Upper lobe of left lung (tissue), 6 donors: ENCODE data around the gene ZFP91. TPM values are rescaled to one million over a fixed set of nuclear protein-coding genes. Genes with fewer than 3 reads are reported as not detected.

ENCODE experiments used
- ATAC-seq, 2 donors: fragments of 200-7000 bp; cut with Tn5 transposase; one replicate each; pipeline ENCODE4 v1.9.1; 2022; ENCODE audit warnings: mild to moderate bottlenecking in 2 of 2, moderate library complexity in 2 of 2; ENCODE audit not compliant: low FRiP score in 2 of 2
- DNase-seq, 2 donors: peaks; one replicate each; pipeline ENCODE4 v3.0.0-alpha.2; 2019 to 2020
- H3K27ac ChIP-seq, 4 donors: fragments of 200-600 bp; sonication (generic); one replicate each; pipeline ENCODE4 v1.5.1; 2016 to 2019
- H3K27me3 ChIP-seq, 4 donors: fragments of 200-600 bp; sonication (generic); one replicate each; pipeline ENCODE4 v1.5.1; 2017 to 2019
- H3K36me3 ChIP-seq, 4 donors: fragments of 200-600 bp; sonication (generic); one replicate each; pipeline ENCODE4 v1.5.1; 2016 to 2019
- H3K4me1 ChIP-seq, 4 donors: fragments of 200-600 bp; sonication (generic); one replicate each; pipeline ENCODE4 v1.5.1; 2018 to 2019
- H3K4me3 ChIP-seq, 4 donors: fragments of 200-600 bp; sonication (generic); one replicate each; pipeline ENCODE4 v1.5.1; 2017 to 2019; ENCODE audit warnings: mild to moderate bottlenecking in 2 of 4, moderate library complexity in 1 of 4
- H3K9me3 ChIP-seq, 4 donors: fragments of 200-600 bp; sonication (generic); one replicate each; pipeline ENCODE4 v1.5.1; 2018 to 2019
- CTCF ChIP-seq, 6 experiments: fragments of 450-650 bp in 4 of 6; fragments of 200-600 bp in 2 of 6; sonication (generic) in 2 of 6; IDR thresholded peaks; one replicate each; pipeline ENCODE4 v1.5.1; 2016 to 2019; ENCODE audit warnings: antibody characterized with exemption in 6 of 6
- EP300 ChIP-seq, 4 donors: sonication (generic); formaldehyde crosslinking; IDR thresholded peaks; one replicate each; pipeline ENCODE4 v1.5.1; 2017; ENCODE audit warnings: antibody characterized with exemption in 4 of 4, control low read depth in 2 of 4
- POLR2A ChIP-seq, 4 donors: fragments of 450-650 bp; IDR thresholded peaks; one replicate each; pipeline ENCODE4 v1.5.1; 2016 to 2017; ENCODE audit warnings: antibody characterized with exemption in 4 of 4, mild to moderate bottlenecking in 2 of 4
- POLR2AphosphoS5 ChIP-seq, 2 donors: sonication (generic); formaldehyde crosslinking; IDR thresholded peaks; one replicate each; pipeline ENCODE4 v1.5.1; 2017; ENCODE audit warnings: antibody characterized with exemption in 2 of 2
- WGBS, 2 donors: methylation state at CpG; one replicate each; pipeline ENCODE4 v1.1.5; 2017 to 2018; 5-methylcytosine and 5-hydroxymethylcytosine counted together
- total RNA-seq, 6 donors: library from RNA; depleted of rRNA in 4 of 6; stranded (reverse); fragments of >200 nt in 4 of 6; gene quantifications; one replicate each; pipeline versions ENCODE4 v1.1.0 to v1.2.1, GENCODE V29; 2016 to 2021
- donor health status: DM: no; HTN: no; CAD: no; lungs with moderate emphysema.
- donor health status: DM: no; HTN: yes; CAD: no; lungs with severe emphysema.

ZFP91 gene
- total RNA-seq, 6 donors from 2014 or later: 21.0 to 53.2 (median 40.9) TPM

GRCh38 chr11:58625826-58626460 lies 47.1 kb downstream of the ZFP91 start:
- WGBS, 2 donors: 93 to 94% methylated on average over 4 of the region's 4 CpGs
- no peak for DNase-seq

DNA sequence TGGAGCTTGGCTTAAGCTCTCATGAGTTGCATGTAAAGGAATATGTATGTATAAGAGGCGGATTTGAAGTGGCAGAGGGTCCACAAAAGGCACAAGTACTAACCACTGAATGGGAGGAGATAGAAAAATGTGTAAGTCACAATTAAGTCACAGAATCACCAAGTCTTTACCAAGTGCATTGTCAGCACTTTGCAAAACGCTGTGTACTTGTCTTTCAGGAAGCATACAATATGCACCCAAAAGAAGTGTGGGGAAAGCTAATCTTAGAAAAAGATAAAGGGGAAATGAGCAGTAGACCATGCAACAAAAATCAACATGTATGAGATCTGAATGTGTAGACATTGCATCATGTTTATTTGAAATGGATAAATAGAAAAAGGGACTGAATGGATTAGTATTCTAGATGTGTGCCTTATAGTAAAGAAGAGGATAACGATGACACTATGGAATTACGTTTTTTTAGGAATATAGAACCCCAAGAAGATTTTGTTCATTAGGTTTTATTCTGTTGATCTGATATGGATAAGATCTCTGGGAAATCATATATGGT lies 48.1 kb downstream of the ZFP91 start:
- ATAC-seq: no peak
- Histone ChIP-seq H3K27me3 (no peaks in the 10 kb centered on the region), H3K36me3 (peaks cover 0 to 47% (median 19%) of the 10 kb centered on the region in 4 donors), H3K9me3 (no peaks in the 10 kb centered on the region), H3K27ac (no peak overlapping the region), H3K4me3 (no peak overlapping the region), H3K4me1 (peaks cover 0 to 11% (median 7%) of the 10 kb centered on the region in 4 donors)
- no peak for DNase-seq
- WGBS, 2 donors: 79 to 81% methylated on average over 4 of the region's 4 CpGs
- TF ChIP-seq POLR2AphosphoS5 (IDR thresholded peaks at IDR 0.05) (no peak), POLR2A (IDR thresholded peaks at IDR 0.05) (no peak), EP300 (IDR thresholded peaks at IDR 0.05) (no peak), CTCF (IDR thresholded peaks at IDR 0.05) (no peak)

More at GRCh38 chr11:58625826-58626460, 47.1 kb downstream of the ZFP91 start:
- no peak for ATAC-seq
- no peaks in the 10 kb centered on the region for H3K9me3 ChIP-seq
- no peak overlapping the region for H3K27ac ChIP-seq
- TF ChIP-seq EP300 (IDR thresholded peaks at IDR 0.05) (no peak), POLR2A (IDR thresholded peaks at IDR 0.05) (no peak), POLR2AphosphoS5 (IDR thresholded peaks at IDR 0.05) (no peak), CTCF (IDR thresholded peaks at IDR 0.05) (no peak)
- H3K4me3 ChIP-seq: no peak overlapping the region
- H3K27me3 ChIP-seq: no peaks in the 10 kb centered on the region
- H3K4me1 ChIP-seq: peaks cover 0 to 11% (median 7%) of the 10 kb centered on the region in 4 donors
- peaks cover 0 to 53% (median 21%) of the 10 kb centered on the region in 4 donors for H3K36me3 ChIP-seq

DNA sequence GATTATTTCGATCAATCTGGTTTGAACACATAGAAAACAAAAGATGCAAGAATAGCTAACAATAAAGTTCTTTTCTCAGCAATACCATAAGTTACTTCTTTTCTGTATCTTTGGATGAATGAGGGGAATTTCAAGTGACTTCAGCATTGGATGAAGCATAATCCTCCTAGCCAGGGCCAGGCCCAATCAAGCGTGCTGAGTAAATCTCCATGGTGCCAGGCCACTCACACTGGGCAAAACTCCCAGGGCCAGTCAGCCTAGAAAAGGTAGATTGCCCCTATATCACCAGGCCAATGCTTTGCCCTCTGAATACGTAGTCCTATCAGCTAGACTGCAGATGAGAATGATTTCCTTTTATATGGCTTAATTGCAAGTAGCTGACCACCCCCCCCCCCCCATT lies 49.6 kb downstream of the ZFP91 start:
- Histone ChIP-seq H3K27ac (no peak overlapping the region), H3K9me3 (no peaks in the 10 kb centered on the region), H3K4me1 (peaks cover 0 to 11% (median 7%) of the 10 kb centered on the region in 4 donors), H3K27me3 (no peaks in the 10 kb centered on the region), H3K36me3 (peaks cover 0 to 32% (median 10%) of the 10 kb centered on the region in 4 donors), H3K4me3 (no peak overlapping the region)
- DNase-seq (no peak), ATAC-seq (no peak)
- WGBS, 2 donors: 89 to 91% methylated on average over 3 of the region's 3 CpGs
- no peak for TF ChIP-seq POLR2AphosphoS5 (IDR thresholded peaks at IDR 0.05)
- no peak for TF ChIP-seq EP300 (IDR thresholded peaks at IDR 0.05)
- no peak for TF ChIP-seq POLR2A (IDR thresholded peaks at IDR 0.05)
- TF ChIP-seq CTCF (IDR thresholded peaks at IDR 0.05): no peak

- DNase-seq (no peak), ATAC-seq (peak in 1 of 2 donors; percentile 51)
- Histone ChIP-seq H3K27ac (no peak overlapping the region), H3K27me3 (no peaks in the 10 kb centered on the region), H3K4me3 (no peak overlapping the region), H3K36me3 (peaks cover 0 to 19% (median 2%) of the 10 kb centered on the region in 4 donors), H3K4me1 (peaks cover 0 to 11% (median 7%) of the 10 kb centered on the region in 4 donors), H3K9me3 (no peaks in the 10 kb centered on the region)
- TF ChIP-seq POLR2AphosphoS5 (IDR thresholded peaks at IDR 0.05) (no peak), CTCF (IDR thresholded peaks at IDR 0.05) (peak in 2 of 6 experiments; percentile 26 to 32), POLR2A (IDR thresholded peaks at IDR 0.05) (no peak), EP300 (IDR thresholded peaks at IDR 0.05) (no peak)
- WGBS, 2 donors: 44 to 55% methylated on average over 2 of the region's 2 CpGs
These were observed 51.0 kb downstream of the ZFP91 start for GRCh38 chr11:58629857-58630256.
